WI38 (cell line): ENCODE results near the gene CEP85L.

Source experiments
- H3K4me3 ChIP-seq: 2 replicates; pipeline ENCODE4 v1.5.1; 2011; ENCODE audit warnings: low read depth, mild to moderate bottlenecking, control low read depth, low read length
- CTCF ChIP-seq: IDR thresholded peaks from 2 replicates; pipeline ENCODE4 v1.5.1; 2012; ENCODE audit warnings: low read depth, mild to moderate bottlenecking, control low read depth, low read length

The CEP85L gene

GRCh38 chr6:118501099-118501498, 150.3 kb downstream of the CEP85L start:
- no peak overlapping the region for H3K4me3 ChIP-seq
- TF ChIP-seq CTCF: no peak

GRCh38 chr6:118500130-118501015, 151.0 kb downstream of the CEP85L start:
- H3K4me3 ChIP-seq: no peak overlapping the region
- no peak for TF ChIP-seq CTCF

DNA sequence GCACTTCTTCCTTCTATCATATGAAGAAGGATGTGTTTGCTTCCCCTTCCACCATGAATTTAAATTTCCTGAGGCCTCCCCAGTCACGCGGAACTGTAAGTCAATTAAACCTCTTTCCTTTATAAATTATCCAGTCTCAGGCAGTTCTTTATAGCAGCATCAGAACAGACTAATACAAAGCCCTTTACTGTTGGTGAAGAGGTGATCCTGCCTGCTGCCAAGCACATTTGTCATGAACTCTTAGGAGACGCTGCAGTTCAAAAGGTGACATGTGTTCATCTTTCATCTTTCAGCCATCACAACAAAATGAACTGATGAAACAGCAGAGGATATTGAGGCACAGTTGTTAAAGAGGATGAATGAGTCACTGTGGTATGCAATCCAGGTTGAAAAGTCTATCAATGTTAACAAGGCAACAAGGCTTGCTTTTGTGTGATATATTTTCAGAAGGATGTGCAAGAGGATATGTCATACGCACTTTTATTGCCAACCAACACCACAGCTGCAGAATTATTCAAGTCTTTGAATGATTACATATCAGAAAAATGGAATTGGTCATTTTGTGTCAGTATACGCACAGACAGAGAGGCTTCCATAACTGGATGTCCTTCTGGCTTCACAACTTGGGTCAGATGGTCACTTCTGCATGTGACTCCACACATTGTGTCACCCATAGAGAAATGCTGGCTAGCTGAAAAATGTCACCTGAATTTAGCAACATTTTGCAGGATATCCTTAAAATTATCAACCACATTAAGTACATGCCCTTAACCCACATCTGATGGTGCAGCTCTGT, 155.7 kb downstream of the CEP85L start:
- no peak overlapping the region for H3K4me3 ChIP-seq
- TF ChIP-seq CTCF: no peak

DNA sequence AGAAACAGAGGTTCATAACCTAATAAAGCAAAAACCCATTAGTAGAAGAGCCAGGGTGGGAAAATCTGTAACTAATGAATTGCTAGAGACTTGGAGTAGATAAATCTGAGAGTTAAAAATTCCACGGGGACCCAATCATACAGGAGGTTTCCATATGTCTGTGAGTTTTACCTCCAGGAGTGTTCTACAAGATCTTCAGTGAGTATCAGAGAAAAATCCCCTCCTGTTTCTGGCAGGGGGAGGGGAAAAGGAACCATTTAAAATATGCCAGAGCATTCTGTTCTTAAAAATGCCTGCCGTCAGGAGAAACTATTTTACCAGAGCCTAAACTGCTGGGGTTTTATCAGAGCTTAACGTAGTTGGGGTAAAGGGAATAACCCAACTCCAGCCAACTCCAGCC, 157.3 kb downstream of the CEP85L start:
- H3K4me3 ChIP-seq: no peak overlapping the region
- TF ChIP-seq CTCF: no peak

GRCh38 chr6:118489990-118490389, 161.4 kb downstream of the CEP85L start:
- H3K4me3 ChIP-seq: no peak overlapping the region
- TF ChIP-seq CTCF: no peak

DNA sequence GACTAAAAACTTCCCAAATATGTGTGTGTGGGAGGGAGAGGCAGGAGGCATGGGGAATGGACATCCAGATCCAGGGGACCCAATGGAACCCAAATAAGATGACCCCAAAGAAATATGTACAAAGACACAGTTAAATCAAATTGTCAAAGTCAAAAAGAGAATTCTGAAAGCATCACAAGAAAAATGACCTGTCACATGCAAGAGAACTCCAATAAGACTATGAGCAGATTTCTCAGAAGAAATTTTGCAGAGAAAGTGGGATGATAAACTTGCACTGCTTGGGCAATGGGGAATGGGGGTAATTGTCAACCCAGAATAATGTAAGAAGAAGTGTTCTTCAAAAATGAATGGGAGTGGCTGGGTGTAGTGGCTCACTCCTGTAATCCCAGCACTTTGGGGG, 162.8 kb downstream of the CEP85L start:
- H3K4me3 ChIP-seq: no peak overlapping the region
- TF ChIP-seq CTCF: no peak
